Upper lobe of left lung (tissue), 6 donors: ENCODE measurements around the gene INPP5J. TPM values are rescaled to one million over a fixed set of nuclear protein-coding genes. Genes with fewer than 3 reads are reported as not detected.

Source experiments
- ATAC-seq, 2 donors: fragments of 200-7000 bp; cut with Tn5 transposase; one replicate each; pipeline ENCODE4 v1.9.1; 2022; ENCODE audit warnings: mild to moderate bottlenecking in 2 of 2, moderate library complexity in 2 of 2; ENCODE audit not compliant: low FRiP score in 2 of 2
- DNase-seq, 2 donors: peaks; one replicate each; pipeline ENCODE4 v3.0.0-alpha.2; 2019 to 2020
- H3K27ac ChIP-seq, 4 donors: fragments of 200-600 bp; sonication (generic); one replicate each; pipeline ENCODE4 v1.5.1; 2016 to 2019
- H3K27me3 ChIP-seq, 4 donors: fragments of 200-600 bp; sonication (generic); one replicate each; pipeline ENCODE4 v1.5.1; 2017 to 2019
- H3K36me3 ChIP-seq, 4 donors: fragments of 200-600 bp; sonication (generic); one replicate each; pipeline ENCODE4 v1.5.1; 2016 to 2019
- H3K4me1 ChIP-seq, 4 donors: fragments of 200-600 bp; sonication (generic); one replicate each; pipeline ENCODE4 v1.5.1; 2018 to 2019
- H3K4me3 ChIP-seq, 4 donors: fragments of 200-600 bp; sonication (generic); one replicate each; pipeline ENCODE4 v1.5.1; 2017 to 2019; ENCODE audit warnings: mild to moderate bottlenecking in 2 of 4, moderate library complexity in 1 of 4
- H3K9me3 ChIP-seq, 4 donors: fragments of 200-600 bp; sonication (generic); one replicate each; pipeline ENCODE4 v1.5.1; 2018 to 2019
- EP300 ChIP-seq, 4 donors: sonication (generic); formaldehyde crosslinking; IDR thresholded peaks; one replicate each; pipeline ENCODE4 v1.5.1; 2017; ENCODE audit warnings: antibody characterized with exemption in 4 of 4, control low read depth in 2 of 4
- POLR2A ChIP-seq, 4 donors: fragments of 450-650 bp; IDR thresholded peaks; one replicate each; pipeline ENCODE4 v1.5.1; 2016 to 2017; ENCODE audit warnings: antibody characterized with exemption in 4 of 4, mild to moderate bottlenecking in 2 of 4
- POLR2AphosphoS5 ChIP-seq, 2 donors: sonication (generic); formaldehyde crosslinking; IDR thresholded peaks; one replicate each; pipeline ENCODE4 v1.5.1; 2017; ENCODE audit warnings: antibody characterized with exemption in 2 of 2
- WGBS, 2 donors: methylation state at CpG; one replicate each; pipeline ENCODE4 v1.1.5; 2017 to 2018; 5-methylcytosine and 5-hydroxymethylcytosine counted together
- total RNA-seq, 6 donors: library from RNA; depleted of rRNA in 4 of 6; stranded (reverse); fragments of >200 nt in 4 of 6; gene quantifications; one replicate each; pipeline versions ENCODE4 v1.1.0 to v1.2.1, GENCODE V29; 2016 to 2021
- TF ChIP-seq, protein P1 (sequence below), 6 experiments: fragments of 450-650 bp in 4 of 6; fragments of 200-600 bp in 2 of 6; sonication (generic) in 2 of 6; IDR thresholded peaks; one replicate each; pipeline ENCODE4 v1.5.1; 2016 to 2019; ENCODE audit warnings: antibody characterized with exemption in 6 of 6
- donor health status: DM: no; HTN: no; CAD: no; lungs with moderate emphysema.
- donor health status: DM: no; HTN: yes; CAD: no; lungs with severe emphysema.

Gene INPP5J
- total RNA-seq, 6 donors from 2014 or later: 3.0 to 28.3 (median 6.2) TPM

DNA sequence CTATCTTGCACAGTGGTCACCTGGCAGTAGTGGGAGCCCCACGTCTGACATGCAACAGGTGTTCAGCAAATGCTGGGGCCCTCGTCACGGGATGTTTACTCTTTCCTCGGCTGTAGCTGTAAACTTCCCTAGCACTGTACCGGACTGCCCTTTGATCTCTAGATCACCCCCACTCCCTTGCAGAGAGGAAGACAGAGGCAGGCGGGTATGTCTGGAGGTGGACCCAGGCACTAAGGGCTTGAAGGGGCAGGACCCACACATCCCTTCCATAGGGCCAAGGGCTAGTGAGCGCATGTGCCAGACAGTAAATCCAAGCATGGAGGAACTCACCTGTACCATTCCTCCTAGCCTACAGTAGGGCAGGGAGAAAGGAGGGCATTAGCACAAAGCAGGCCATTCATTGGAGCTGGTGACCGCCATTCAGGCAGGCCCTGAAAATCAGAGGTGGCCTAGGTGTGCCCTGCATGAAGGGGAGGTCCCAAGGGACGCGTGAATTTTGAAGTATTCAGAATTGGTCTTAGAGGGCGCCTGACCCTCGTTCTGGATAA lies 43.6 kb upstream of the INPP5J start:
- DNase-seq (no peak), ATAC-seq (no peak)
- no peaks in the 10 kb centered on the region for H3K9me3 ChIP-seq
- peaks cover 31 to 50% (median 39%) of the 10 kb centered on the region in 4 donors for H3K4me1 ChIP-seq
- H3K27ac ChIP-seq: peak overlapping the region in 1 of 4 donors; percentile 92
- H3K4me3 ChIP-seq: no peak overlapping the region
- WGBS, 2 donors: 69 to 72% methylated on average over 12 of the region's 12 CpGs
- H3K36me3 ChIP-seq: no peaks in the 10 kb centered on the region
- H3K27me3 ChIP-seq: no peaks in the 10 kb centered on the region
- no peak for TF ChIP-seq EP300 (IDR thresholded peaks at IDR 0.05)
- TF ChIP-seq POLR2A (IDR thresholded peaks at IDR 0.05): no peak
- no peak for TF ChIP-seq POLR2AphosphoS5 (IDR thresholded peaks at IDR 0.05)
- TF ChIP-seq, protein P1, sequence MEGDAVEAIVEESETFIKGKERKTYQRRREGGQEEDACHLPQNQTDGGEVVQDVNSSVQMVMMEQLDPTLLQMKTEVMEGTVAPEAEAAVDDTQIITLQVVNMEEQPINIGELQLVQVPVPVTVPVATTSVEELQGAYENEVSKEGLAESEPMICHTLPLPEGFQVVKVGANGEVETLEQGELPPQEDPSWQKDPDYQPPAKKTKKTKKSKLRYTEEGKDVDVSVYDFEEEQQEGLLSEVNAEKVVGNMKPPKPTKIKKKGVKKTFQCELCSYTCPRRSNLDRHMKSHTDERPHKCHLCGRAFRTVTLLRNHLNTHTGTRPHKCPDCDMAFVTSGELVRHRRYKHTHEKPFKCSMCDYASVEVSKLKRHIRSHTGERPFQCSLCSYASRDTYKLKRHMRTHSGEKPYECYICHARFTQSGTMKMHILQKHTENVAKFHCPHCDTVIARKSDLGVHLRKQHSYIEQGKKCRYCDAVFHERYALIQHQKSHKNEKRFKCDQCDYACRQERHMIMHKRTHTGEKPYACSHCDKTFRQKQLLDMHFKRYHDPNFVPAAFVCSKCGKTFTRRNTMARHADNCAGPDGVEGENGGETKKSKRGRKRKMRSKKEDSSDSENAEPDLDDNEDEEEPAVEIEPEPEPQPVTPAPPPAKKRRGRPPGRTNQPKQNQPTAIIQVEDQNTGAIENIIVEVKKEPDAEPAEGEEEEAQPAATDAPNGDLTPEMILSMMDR (IDR thresholded peaks at IDR 0.05): no peak

DNA sequence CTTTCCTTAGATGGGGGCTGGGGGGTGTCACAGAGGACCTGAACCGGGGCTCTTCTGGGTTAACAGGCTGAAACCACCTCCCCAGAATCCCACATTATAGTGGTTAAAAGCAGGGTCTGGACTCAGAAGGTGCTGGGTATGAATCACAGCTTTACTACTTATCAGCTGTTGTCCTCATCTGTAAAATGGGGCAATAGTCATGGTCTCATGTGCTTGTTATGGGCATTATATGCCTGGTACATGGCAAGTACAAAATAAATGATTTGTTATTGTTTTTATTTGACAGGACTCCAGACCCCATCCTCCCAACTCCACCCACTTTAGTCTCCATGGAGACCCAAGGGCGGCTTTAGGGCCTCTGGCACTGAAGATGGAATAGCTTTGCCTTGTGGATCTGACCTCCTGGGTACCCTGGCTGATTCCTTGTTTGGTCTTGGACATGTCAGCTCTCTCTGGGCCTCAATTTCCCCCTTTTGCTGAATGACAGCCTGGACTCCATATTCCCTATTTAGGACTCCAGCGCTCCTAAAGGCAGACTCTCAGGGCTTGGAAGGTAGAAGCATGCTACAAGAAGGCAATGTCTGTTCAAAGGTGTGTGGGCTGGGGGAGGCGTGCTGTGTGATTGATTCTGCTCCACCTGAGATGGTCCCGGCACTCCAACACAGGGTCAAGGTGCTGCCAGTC lies 42.5 kb upstream of the INPP5J start:
- Histone ChIP-seq H3K27ac (peak overlapping the region; percentile 79 to 96 (median 90)), H3K4me1 (peaks cover 35 to 56% (median 41%) of the 10 kb centered on the region in 4 donors), H3K9me3 (no peaks in the 10 kb centered on the region), H3K36me3 (no peaks in the 10 kb centered on the region), H3K4me3 (peak overlapping the region; percentile 39 to 93 (median 71)), H3K27me3 (no peaks in the 10 kb centered on the region)
- WGBS, 2 donors: 35 to 40% methylated on average over 5 of the region's 5 CpGs
- DNase-seq: no peak
- ATAC-seq: no peak
- TF ChIP-seq EP300 (IDR thresholded peaks at IDR 0.05) (no peak), POLR2AphosphoS5 (IDR thresholded peaks at IDR 0.05) (no peak), POLR2A (IDR thresholded peaks at IDR 0.05) (no peak)
- TF ChIP-seq, protein P1 (IDR thresholded peaks at IDR 0.05): no peak

DNA sequence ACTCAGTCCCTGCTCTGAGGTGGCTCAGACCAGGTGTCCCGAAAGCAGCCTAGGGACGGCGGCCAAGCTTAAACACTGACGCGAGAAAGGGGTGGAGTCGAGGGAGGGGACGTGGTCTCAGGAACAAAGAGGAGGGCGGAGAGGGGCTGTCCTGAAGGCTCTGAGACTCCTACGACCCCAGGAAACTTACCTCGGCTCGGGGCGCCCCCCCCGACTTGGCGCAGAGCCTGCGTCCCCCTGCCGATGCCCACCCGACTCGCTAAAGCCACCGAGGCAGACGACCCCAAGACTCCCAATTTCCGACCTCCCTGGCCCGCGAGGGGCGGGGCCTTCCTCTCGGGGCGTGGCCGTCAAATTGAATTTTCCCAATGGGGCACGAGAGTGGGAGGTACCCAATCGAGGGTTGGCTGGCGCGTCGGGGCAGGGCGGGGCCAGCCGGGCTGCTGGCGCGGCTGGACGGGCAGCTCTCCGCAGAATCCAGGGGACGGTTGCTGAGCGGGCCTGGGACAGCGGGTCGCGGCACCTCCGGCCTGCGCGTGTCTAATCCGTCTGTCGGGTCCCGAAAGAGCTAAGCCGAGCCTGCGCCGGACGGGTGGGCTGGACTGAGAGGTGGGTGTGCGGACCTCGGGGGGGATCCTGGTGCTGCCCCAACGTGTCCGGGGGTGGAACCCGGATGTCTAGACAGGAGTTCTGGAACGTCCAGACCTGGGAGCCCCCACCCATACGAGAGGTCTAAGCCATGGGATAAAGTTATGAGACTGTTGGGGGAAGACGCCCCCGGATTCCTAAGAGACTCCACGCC lies 41.7 kb upstream of the INPP5J start, which contains the start of gene SMTN:
Gene SMTN, plus strand, starts transcription at position 471 of the 802 bp plus-strand sequence. CDS start 1,941 bp downstream, outside the sequence.
- Histone ChIP-seq H3K27ac (peak within 1 kb of the TSS; percentile 79 to 96 (median 90)), H3K27me3 (no peaks in the 10 kb centered on the region), H3K4me1 (peaks cover 42 to 63% (median 45%) of the 10 kb centered on the region in 4 donors), H3K9me3 (no peaks in the 10 kb centered on the region), H3K36me3 (no peaks in the 10 kb centered on the region), H3K4me3 (peak within 1 kb of the TSS; percentile 39 to 93 (median 71))
- TF ChIP-seq EP300 (IDR thresholded peaks at IDR 0.05) (peak in 1 of 4 donors; percentile 2), POLR2A (IDR thresholded peaks at IDR 0.05) (peak in 3 of 4 donors; percentile 84 to 96 (median 96)), POLR2AphosphoS5 (IDR thresholded peaks at IDR 0.05) (peak; percentile 92 to 97)
- TF ChIP-seq, protein P1 (IDR thresholded peaks at IDR 0.05): peak in 2 of 6 experiments; percentile 14 to 24
- DNase-seq (peak; percentile 92 to 98), ATAC-seq (peak; percentile 88 to 91)
- WGBS, 2 donors: 0 to 1% methylated on average over 6 to 23 of the region's 63 CpGs

DNA sequence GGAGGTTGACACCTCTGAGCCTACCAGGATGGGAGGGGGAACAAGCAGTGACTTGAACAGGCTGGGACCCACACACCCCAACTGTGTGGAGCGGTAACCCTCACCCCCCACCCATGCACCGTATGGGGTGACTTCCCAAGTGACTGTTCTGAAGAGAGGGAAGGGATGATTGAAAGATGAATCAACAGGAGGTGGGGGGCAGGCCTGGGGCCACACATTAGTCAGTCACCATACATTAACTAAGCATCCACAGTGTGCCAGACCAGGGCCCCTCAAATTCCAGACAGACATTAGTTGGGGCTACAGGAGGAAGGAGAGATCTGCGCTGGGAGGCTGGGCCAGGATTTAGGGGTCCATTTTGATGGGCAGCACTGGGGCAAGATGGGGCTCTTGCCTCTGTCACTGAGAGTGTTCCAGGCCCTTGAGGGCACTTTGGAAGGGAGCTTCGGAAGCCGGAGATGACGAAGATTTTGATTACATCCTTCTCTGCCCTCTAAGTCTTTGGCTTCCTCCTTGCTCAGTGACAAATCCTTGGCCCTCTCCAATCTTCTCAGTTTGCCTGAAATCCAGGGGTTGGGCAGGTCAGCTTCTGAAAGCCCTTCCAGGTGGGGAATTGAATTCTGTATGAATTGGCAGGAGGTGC lies 40.7 kb upstream of the INPP5J start:
- Histone ChIP-seq H3K4me1 (peaks cover 45 to 70% (median 50%) of the 10 kb centered on the region in 4 donors), H3K36me3 (no peaks in the 10 kb centered on the region), H3K27ac (peak overlapping the region; percentile 79 to 96 (median 90)), H3K27me3 (no peaks in the 10 kb centered on the region), H3K9me3 (no peaks in the 10 kb centered on the region), H3K4me3 (peak overlapping the region; percentile 38 to 93 (median 71))
- ATAC-seq (no peak), DNase-seq (no peak)
- TF ChIP-seq EP300 (IDR thresholded peaks at IDR 0.05): no peak
- TF ChIP-seq POLR2A (IDR thresholded peaks at IDR 0.05): no peak
- TF ChIP-seq, protein P1 (IDR thresholded peaks at IDR 0.05): no peak
- TF ChIP-seq POLR2AphosphoS5 (IDR thresholded peaks at IDR 0.05): no peak
- WGBS, 2 donors: 19 to 42% methylated on average over 6 of the region's 6 CpGs
